T-cell (primary cell): ENCODE data around the gene C19orf85. TPM values are rescaled to one million over a fixed set of nuclear protein-coding genes. Genes with fewer than 3 reads are reported as not detected.
A peak's percentile ranks its signal among the peaks of the same experiment; 100 is the strongest.

Source experiments
- ATAC-seq, 4 experiments: fragments of 200-7000 bp in 3 of 4; fragments of 150-1000 bp in 1 of 4; cut with Tn5 transposase; replicated peaks in 1 of 4; 1 replicate in 3 of 4; 2 replicates in 1 of 4; pipeline ENCODE4 v1.10.0; 2021; ENCODE audit warnings: moderate library complexity in 3 of 4, mild to moderate bottlenecking in 2 of 4, moderate number of reproducible peaks in 1 of 4
- CTCF ChIA-PET, 2 donors: fragments of 300-600 bp; sonication (Branson Sonifier 250); formaldehyde crosslinking; loops; one replicate each; lab custom pipeline; 2022; ENCODE audit warnings: antibody characterized with exemption in 2 of 2; lab: Charles Lee
- POLR2A ChIA-PET, 2 donors: fragments of 300-600 bp; sonication (Branson Sonifier 250); formaldehyde crosslinking; loops; one replicate each; lab custom pipeline; 2022; ENCODE audit warnings: antibody characterized with exemption in 2 of 2; lab: Charles Lee
- DNase-seq, 35 experiments: peaks; one replicate each; pipeline versions ENCODE4 v3.0.0 to v3.0.0-alpha.2; 2013 to 2023
- H3K27ac ChIP-seq: one replicate; pipeline ENCODE4 v1.5.1; 2013; ENCODE audit warnings: low read length
- H3K27me3 ChIP-seq, 2 experiments: replicated peaks in 1 of 2; 1 replicate in 1 of 2; 2 replicates in 1 of 2; pipeline versions ENCODE4 v1.6.1 to v1.7.0; 2013; ENCODE audit warnings: low read length in 1 of 2, mixed read lengths in 1 of 2; ENCODE audit not compliant: control insufficient read depth in 2 of 2, insufficient read depth in 2 of 2; ENCODE audit errors: extremely low read depth in 1 of 2
- H3K36me3 ChIP-seq, 2 donors: 1 replicate in 1 of 2; 2 replicates in 1 of 2; pipeline versions ENCODE4 v1.6.1 to v1.7.0; 2013; ENCODE audit warnings: low read length in 1 of 2; ENCODE audit not compliant: control insufficient read depth in 2 of 2, insufficient read depth in 1 of 2; ENCODE audit errors: extremely low read depth in 1 of 2
- H3K4me1 ChIP-seq, 2 experiments: 1 replicate in 1 of 2; 2 replicates in 1 of 2; pipeline versions ENCODE4 v1.6.1 to v1.7.0; 2013; ENCODE audit warnings: low read length in 2 of 2, mixed read lengths in 1 of 2; ENCODE audit not compliant: insufficient read depth in 2 of 2, control insufficient read depth in 1 of 2; ENCODE audit errors: extremely low read depth in 1 of 2
- H3K4me3 ChIP-seq, 2 donors: 1 replicate in 1 of 2; 2 replicates in 1 of 2; pipeline versions ENCODE4 v1.5.1 to v1.7.0; 2013; ENCODE audit warnings: mild to moderate bottlenecking in 2 of 2, low read length in 1 of 2, moderate library complexity in 1 of 2; ENCODE audit not compliant: control insufficient read depth in 1 of 2; ENCODE audit errors: extremely low read depth in 1 of 2
- H3K9me3 ChIP-seq: 2 replicates; pipeline ENCODE4 v1.7.0; 2013
- H3K27ac Mint-ChIP-seq, 2 donors: one replicate each; pipeline ENCODE4 v1.8.0; 2020 to 2021; ENCODE audit warnings: mild to moderate bottlenecking in 2 of 2, mixed read lengths in 2 of 2
- H3K27me3 Mint-ChIP-seq, 2 donors: one replicate each; pipeline ENCODE4 v1.8.0; 2021 to 2022; ENCODE audit warnings: mixed read lengths in 2 of 2
- H3K36me3 Mint-ChIP-seq: one replicate; pipeline ENCODE4 v1.8.0; 2021; ENCODE audit warnings: mixed read lengths
- H3K4me1 Mint-ChIP-seq, 3 donors: one replicate each; pipeline ENCODE4 v1.8.0; 2020 to 2022; ENCODE audit warnings: mixed read lengths in 3 of 3, mild to moderate bottlenecking in 1 of 3
- H3K4me3 Mint-ChIP-seq, 3 donors: one replicate each; pipeline ENCODE4 v1.8.0; 2020 to 2022; ENCODE audit warnings: mild to moderate bottlenecking in 3 of 3, mixed read lengths in 3 of 3, moderate library complexity in 3 of 3
- H3K9me3 Mint-ChIP-seq, 3 donors: one replicate each; pipeline ENCODE4 v1.8.0; 2020 to 2022; ENCODE audit warnings: mixed read lengths in 3 of 3
- WGBS: methylation state at CpG from one replicate; pipeline ENCODE4 v1.1.5; 2013; ENCODE audit warnings: missing lambda C conversion rate; ENCODE audit not compliant: insufficient coverage; 5-methylcytosine and 5-hydroxymethylcytosine counted together
- total RNA-seq, 35 experiments: library from RNA in 6 of 35; stranded (reverse) in 6 of 35; fragments of 120-200 nt in 1 of 35; gene quantifications; one replicate each; pipeline versions ENCODE4 v1.2.1 to v1.2.4 and lab custom pipeline; 2013 to 2026

The C19orf85 gene
- total RNA-seq, 5 donors from 2014 or later (not counting 1 experiment from before 2014, with no cell fraction given), result not detected

DNA sequence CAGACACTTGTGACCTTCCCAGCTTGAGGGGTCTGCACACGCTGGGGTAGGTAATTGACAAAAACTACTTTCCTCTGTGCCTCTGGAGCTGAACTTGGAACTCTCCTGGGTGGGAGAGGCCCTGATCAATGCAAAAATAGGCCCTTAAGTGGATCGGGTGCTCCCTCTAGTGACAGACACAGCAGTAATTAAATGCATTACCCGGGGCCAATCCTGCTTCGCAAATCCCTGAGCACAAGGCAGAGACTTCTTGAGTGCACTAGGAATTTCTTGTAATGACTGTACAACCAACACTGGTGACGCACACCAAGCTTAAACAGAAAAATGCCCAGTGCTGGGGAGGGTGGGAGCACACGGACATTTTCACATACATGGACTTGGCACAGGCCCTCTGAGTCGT, 46.4 kb downstream of the C19orf85 start:
- peaks cover 24 to 30% (median 27%) of the 10 kb centered on the region in 3 donors for H3K4me1 Mint-ChIP-seq
- Histone ChIP-seq H3K27ac (no peak overlapping the region), H3K27me3 (peaks cover 0 to 25% of the 10 kb centered on the region in 2 experiments), H3K36me3 (no peaks in the 10 kb centered on the region), H3K4me3 (no peak overlapping the region), H3K9me3 (no peaks in the 10 kb centered on the region), H3K4me1 (peaks cover 17 to 31% of the 10 kb centered on the region in 2 experiments)
- no peaks in the 10 kb centered on the region for H3K36me3 Mint-ChIP-seq
- POLR2A ChIA-PET, result interaction anchor here in 1 of 2 donors (0.6 kb wide), 1 partner anchor 21 kb away, joined by 6 read pairs; no protein-coding TSS in a partner anchor
- ATAC-seq (peak; percentile 50 to 67 (median 64)), DNase-seq (peak in 29 of 35 experiments; percentile 8 to 78 (median 41))
- CTCF ChIA-PET, result interaction anchor here in 1 of 2 donors (0.7 to 0.9 kb wide), 2 partner anchors 97 to 115 kb away, joined by 6 to 7 read pairs; no protein-coding TSS in a partner anchor
- H3K27ac Mint-ChIP-seq, result no peak overlapping the region
- no peaks in the 10 kb centered on the region for H3K9me3 Mint-ChIP-seq
- WGBS, result 13% methylated on average over 4 of the region's 7 CpGs
- H3K4me3 Mint-ChIP-seq, result no peak overlapping the region
- H3K27me3 Mint-ChIP-seq, result no peaks in the 10 kb centered on the region

Other genes with a start within 250 kb of the C19orf85 start
- gene TMEM86B, start 236.0 kb downstream of the C19orf85 start, total RNA-seq, result 10 to 100 TPM; 10.6 to 22.4 (median 18.2) TPM
- 100 to 1,000 TPM; 173 to 208 (median 194) TPM for gene PPP6R1, start 205.7 kb downstream of the C19orf85 start, total RNA-seq
- gene HSPBP1, start 184.6 kb downstream of the C19orf85 start, total RNA-seq, result 10 to 100 TPM; 16.8 to 27.6 (median 24.7) TPM
- 1 to 10 TPM; 2.9 to 5.8 (median 3.9) TPM for gene BRSK1, start 180.8 kb downstream of the C19orf85 start, total RNA-seq
- under 1 TPM in 1 of 5 donors, not detected in 4; 0.47 TPM for gene TMEM150B, start 139.4 kb downstream of the C19orf85 start, total RNA-seq
- 10 to 100 TPM; 24.4 to 71.8 (median 30.7) TPM for gene KMT5C, start 124.9 kb downstream of the C19orf85 start, total RNA-seq
- gene COX6B2, start 110.0 kb downstream of the C19orf85 start, total RNA-seq, result under 1 TPM in 2 of 5 donors, not detected in 3; 0.12 to 0.51 TPM
- gene GARIN5B, start 101.5 kb downstream of the C19orf85 start, total RNA-seq, result not detected
- under 1 TPM in 2 of 5 donors, not detected in 3; 0.53 to 0.96 TPM for gene IL11, start 94.3 kb downstream of the C19orf85 start, total RNA-seq
- gene TMEM190, start 87.9 kb downstream of the C19orf85 start, total RNA-seq, result not detected
- gene TMEM238, start 80.5 kb downstream of the C19orf85 start, total RNA-seq, result 10 to 100 TPM; 10.8 to 23.2 (median 20.0) TPM
- 1,000 to 10,000 TPM; 3,465 to 4,436 (median 4,286) TPM for gene RPL28, start 78.8 kb downstream of the C19orf85 start, total RNA-seq
- gene UBE2S, start 57.0 kb downstream of the C19orf85 start, total RNA-seq, result 10 to 100 TPM; 27.5 to 75.2 (median 35.1) TPM
- gene SHISA7, start 21.5 kb downstream of the C19orf85 start, total RNA-seq, result not detected
- 10 to 100 TPM in 3 of 5 donors, 1 to 10 TPM in 2; 6.8 to 18.9 (median 14.7) TPM for gene ISOC2, start 3.1 kb downstream of the C19orf85 start, total RNA-seq
- gene ZNF628, start 11.9 kb upstream of the C19orf85 start, total RNA-seq, result 10 to 100 TPM; 14.2 to 24.1 (median 16.2) TPM
- gene NAT14, start 20.4 kb upstream of the C19orf85 start, total RNA-seq, result 10 to 100 TPM in 1 of 5 donors, 1 to 10 TPM in 4; 6.3 to 10.4 (median 8.1) TPM
- gene SSC5D, start 23.7 kb upstream of the C19orf85 start, total RNA-seq, result 1 to 10 TPM in 2 of 5 donors, under 1 TPM in 3; 0.38 to 1.3 (median 0.66) TPM
- not detected for gene SBK2, start 72.4 kb upstream of the C19orf85 start, total RNA-seq
- not detected for gene SBK3, start 80.8 kb upstream of the C19orf85 start, total RNA-seq
- 10 to 100 TPM in 3 of 5 donors, 1 to 10 TPM in 2; 5.4 to 13.3 (median 10.0) TPM for gene ZNF579, start 116.1 kb upstream of the C19orf85 start, total RNA-seq
- gene FIZ1, start 134.8 kb upstream of the C19orf85 start, total RNA-seq, result 10 to 100 TPM in 4 of 5 donors, 1 to 10 TPM in 1; 9.8 to 27.7 (median 19.0) TPM
- 10 to 100 TPM; 14.9 to 42.2 (median 33.4) TPM for gene ZNF524, start 135.5 kb upstream of the C19orf85 start, total RNA-seq
- 10 to 100 TPM; 16.3 to 29.4 (median 27.3) TPM for gene ZNF865, start 140.9 kb upstream of the C19orf85 start, total RNA-seq
- gene ZNF784, start 159.8 kb upstream of the C19orf85 start, total RNA-seq, result 10 to 100 TPM in 2 of 5 donors, 1 to 10 TPM in 3; 7.2 to 13.3 (median 8.2) TPM
- gene ZNF580, start 176.3 kb upstream of the C19orf85 start, total RNA-seq, result 100 to 1,000 TPM in 2 of 5 donors, 10 to 100 TPM in 3; 44.6 to 116 (median 94.2) TPM
- gene ZNF581, start 178.9 kb upstream of the C19orf85 start, total RNA-seq, result 10 to 100 TPM; 26.4 to 38.7 (median 31.9) TPM
- 1 to 10 TPM; 1.7 to 4.7 (median 3.8) TPM for gene CCDC106, start 183.5 kb upstream of the C19orf85 start, total RNA-seq
- 100 to 1,000 TPM; 254 to 310 (median 303) TPM for gene U2AF2, start 190.3 kb upstream of the C19orf85 start, total RNA-seq
- gene EPN1, start 210.5 kb upstream of the C19orf85 start, total RNA-seq, result 10 to 100 TPM; 32.6 to 75.2 (median 60.6) TPM